Stimulated activated effector memory CD8-positive, alpha-beta T cell treated with anti-CD3 and anti-CD28 coated beads, Interleukin-12 subunit alpha, Interleukin-12 subunit beta, amount 100 ng/mL, for 72 hours (primary cell): Measurements from ENCODE around the gene ADD1.

ENCODE experiments used
- ATAC-seq: fragments of 150-1000 bp; cut with Tn5 transposase; 2 replicates; pipeline ENCODE4 v1.10.0; 2021
- DNase-seq, 2 donors: peaks; one replicate each; pipeline ENCODE4 v3.0.0; 2021 to 2022; ENCODE audit warnings: low spot score in 2 of 2
- H3K27ac Mint-ChIP-seq: one replicate; pipeline ENCODE4 v1.8.0; 2022; ENCODE audit warnings: mild to moderate bottlenecking, mixed read lengths
- H3K36me3 Mint-ChIP-seq: one replicate; pipeline ENCODE4 v1.8.0; 2022; ENCODE audit warnings: mild to moderate bottlenecking, mixed read lengths
- H3K4me1 Mint-ChIP-seq: one replicate; pipeline ENCODE4 v1.8.0; 2022; ENCODE audit warnings: mixed read lengths
- H3K4me3 Mint-ChIP-seq: one replicate; pipeline ENCODE4 v1.8.0; 2022; ENCODE audit warnings: mild to moderate bottlenecking, mixed read lengths
- H3K9me3 Mint-ChIP-seq: one replicate; pipeline ENCODE4 v1.8.0; 2022; ENCODE audit warnings: mixed read lengths

ADD1 gene

DNA sequence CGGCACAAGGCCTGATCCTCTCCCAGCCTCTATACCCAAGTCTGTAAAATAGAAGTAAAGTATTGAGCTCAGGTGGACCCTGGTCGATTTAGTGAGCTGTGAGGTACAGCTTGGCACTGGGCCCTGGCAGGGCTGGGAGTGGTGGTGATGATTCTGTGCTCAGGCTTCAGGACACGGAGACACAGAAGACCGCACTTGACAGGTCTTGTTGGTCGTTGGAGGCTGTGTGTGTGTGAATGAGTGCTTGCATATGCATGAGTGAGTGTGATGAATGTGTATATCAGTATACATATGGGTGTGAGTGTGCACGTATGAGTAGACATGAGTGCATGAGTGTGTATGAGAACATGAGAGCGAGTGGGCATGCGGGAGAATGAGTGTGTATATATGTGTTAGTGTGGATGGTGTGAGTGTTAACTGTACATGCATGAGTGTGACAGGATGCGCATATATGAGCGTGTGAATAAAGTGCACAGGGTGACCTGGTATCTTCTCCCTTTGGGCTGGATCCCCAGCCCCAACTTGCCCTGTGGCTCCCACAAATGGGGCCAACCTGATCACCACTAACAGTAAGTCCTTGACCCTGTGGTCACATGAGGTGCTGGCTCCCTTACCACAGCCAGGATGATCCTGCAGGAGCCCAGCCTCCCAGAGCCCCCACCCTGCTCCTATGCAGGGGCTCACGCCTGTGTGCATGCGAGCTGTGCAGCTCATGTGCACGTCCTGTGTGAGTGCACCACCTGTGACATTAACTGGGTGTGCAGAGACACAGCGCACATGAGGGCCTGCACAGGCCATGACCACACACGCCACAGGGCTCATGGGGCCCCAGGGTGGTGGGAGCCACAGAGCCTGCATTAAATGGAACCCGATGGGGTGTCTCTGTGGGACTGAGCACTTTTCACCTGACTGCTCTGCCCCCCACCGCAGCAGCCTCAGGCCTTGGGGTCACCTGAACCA is 29.9 kb upstream of the ADD1 start:
- no peaks in the 10 kb centered on the region for H3K9me3 Mint-ChIP-seq
- peaks cover 77% of the 10 kb centered on the region for H3K4me1 Mint-ChIP-seq
- H3K27ac Mint-ChIP-seq: peak overlapping the region; percentile 98
- DNase-seq (no peak), ATAC-seq (peak; percentile 55)
- H3K4me3 Mint-ChIP-seq: peak overlapping the region; percentile 98
- H3K36me3 Mint-ChIP-seq: peaks cover 35% of the 10 kb centered on the region

DNA sequence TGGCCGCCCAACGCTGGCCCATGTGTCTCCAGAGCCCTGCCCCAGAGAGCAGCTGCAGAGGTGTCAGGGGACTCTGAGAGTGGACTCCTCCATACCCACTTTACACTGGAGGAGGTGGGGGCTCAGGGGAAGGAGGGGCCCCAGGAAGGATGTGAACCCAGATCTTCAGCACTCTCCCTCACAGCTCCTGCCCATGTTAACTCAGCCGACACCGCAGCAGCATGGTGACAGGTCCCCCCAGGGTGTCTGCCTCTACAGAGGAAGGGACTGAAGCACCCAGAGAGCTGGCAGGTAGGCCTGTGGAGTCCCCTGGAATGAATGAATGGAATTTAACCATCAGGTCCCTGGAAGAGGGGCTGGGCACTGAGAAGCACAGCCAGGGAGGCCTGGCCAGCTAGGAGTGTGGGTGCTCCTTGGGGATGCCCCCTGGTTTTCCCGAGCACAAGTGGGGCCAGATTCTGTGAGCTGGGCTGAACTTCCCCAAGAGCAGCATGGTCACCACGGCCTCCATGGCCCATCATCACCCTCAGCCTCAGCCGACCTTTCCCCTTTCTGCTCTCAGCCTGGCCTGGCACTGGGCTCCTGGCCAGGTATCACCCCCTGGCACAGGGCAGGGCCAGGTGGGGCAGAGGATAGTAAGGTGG is 28.9 kb upstream of the ADD1 start:
- DNase-seq (no peak), ATAC-seq (no peak)
- H3K4me1 Mint-ChIP-seq: peaks cover 80% of the 10 kb centered on the region
- H3K4me3 Mint-ChIP-seq: peak overlapping the region; percentile 98
- peak overlapping the region; percentile 91 for H3K27ac Mint-ChIP-seq
- H3K9me3 Mint-ChIP-seq: no peaks in the 10 kb centered on the region
- peaks cover 41% of the 10 kb centered on the region for H3K36me3 Mint-ChIP-seq

DNA sequence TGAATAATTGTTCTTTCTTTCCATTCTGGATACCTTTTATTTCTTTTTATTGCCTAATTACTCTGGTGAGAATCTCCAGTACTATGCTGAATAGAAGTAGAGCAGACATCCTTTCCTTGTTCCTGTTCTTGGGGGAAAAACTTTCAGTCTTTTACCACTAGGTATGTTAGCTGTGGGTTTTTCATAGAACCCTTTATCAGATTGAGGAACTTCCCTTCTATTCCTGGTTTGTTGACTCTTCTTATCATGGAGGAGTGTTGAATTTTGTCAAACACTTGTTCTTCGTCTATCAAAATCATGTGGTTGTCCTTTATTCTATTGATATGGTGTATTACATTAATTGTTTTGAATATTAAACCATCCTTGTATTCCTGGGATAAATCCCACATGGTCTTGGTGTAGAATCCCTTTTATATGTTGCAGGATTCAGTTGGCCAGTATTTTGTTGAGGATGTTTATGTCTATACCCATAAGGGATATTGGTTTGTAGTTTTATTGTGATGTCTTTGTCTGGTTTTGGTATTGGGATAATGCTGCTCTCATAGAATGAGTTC is 27.2 kb upstream of the ADD1 start:
- Mint-ChIP-seq H3K9me3 (no peaks in the 10 kb centered on the region), H3K4me1 (peaks cover 72% of the 10 kb centered on the region), H3K4me3 (peak overlapping the region; percentile 80), H3K36me3 (peaks cover 53% of the 10 kb centered on the region), H3K27ac (peak overlapping the region; percentile 91)
- DNase-seq: no peak
- no peak for ATAC-seq

DNA sequence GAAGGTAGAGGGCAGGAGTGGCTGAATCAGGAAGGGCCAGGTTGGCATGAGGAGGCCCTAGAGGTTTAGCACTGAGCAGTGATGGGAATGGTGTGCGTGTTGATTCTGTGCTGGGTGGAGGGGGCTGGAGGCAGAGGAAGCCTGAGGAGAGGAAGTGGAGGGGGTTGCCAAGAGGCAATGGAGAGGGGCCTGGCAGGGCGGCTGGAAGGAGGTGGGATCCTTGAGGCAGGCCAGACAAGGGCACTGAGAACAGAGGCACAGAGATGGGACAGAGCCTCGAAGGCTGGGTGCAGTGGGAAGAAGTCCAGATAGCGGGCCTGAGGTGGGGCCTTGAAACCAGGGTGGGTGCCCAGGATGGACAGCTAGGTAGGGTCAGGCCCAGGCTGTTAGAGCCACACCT is 26.5 kb upstream of the ADD1 start:
- H3K36me3 Mint-ChIP-seq: peaks cover 55% of the 10 kb centered on the region

DNA sequence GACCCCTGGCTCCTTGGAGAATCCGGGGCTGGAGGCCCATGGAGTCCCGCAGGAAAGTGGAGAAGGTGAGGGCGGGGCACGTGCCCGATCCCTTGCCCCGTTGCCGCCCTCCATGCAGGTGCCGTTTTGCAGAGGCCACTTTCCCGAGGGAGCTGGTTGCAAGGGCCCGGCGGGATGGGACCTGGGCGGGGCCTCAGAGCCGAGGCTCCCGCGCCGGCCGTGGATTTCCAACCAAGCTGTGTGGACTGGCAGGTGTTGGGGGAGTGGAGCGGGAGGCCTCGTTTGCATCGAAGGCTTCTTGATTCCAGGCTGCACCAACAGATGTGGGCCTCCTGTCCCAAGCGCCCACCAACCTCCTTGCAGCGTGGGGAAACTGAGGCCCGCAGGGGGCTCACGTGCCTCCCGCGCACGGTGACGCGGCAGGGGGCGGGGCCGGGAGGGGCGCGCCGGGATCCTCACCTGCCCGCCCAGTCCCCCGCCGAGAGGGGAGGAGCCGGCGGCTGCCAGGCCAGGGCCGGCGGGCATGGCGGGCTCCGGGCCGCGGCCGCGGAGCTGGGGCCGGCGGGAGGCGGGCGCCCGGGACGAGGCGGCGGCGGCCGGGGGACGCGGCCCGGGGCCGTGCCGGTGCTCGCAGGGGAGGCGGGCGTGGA is 25.8 kb upstream of the ADD1 start:
- DNase-seq: no peak
- Mint-ChIP-seq H3K9me3 (no peaks in the 10 kb centered on the region), H3K4me1 (peaks cover 68% of the 10 kb centered on the region), H3K4me3 (peak overlapping the region; percentile 80), H3K27ac (peak overlapping the region; percentile 91), H3K36me3 (peaks cover 59% of the 10 kb centered on the region)
- ATAC-seq: peak; percentile 27

More for the DNA sequence above, 26.5 kb upstream of the ADD1 start:
- DNase-seq (no peak), ATAC-seq (no peak)
- Mint-ChIP-seq H3K27ac (peak overlapping the region; percentile 91), H3K4me1 (peaks cover 66% of the 10 kb centered on the region), H3K9me3 (no peaks in the 10 kb centered on the region), H3K4me3 (peak overlapping the region; percentile 80)

DNA sequence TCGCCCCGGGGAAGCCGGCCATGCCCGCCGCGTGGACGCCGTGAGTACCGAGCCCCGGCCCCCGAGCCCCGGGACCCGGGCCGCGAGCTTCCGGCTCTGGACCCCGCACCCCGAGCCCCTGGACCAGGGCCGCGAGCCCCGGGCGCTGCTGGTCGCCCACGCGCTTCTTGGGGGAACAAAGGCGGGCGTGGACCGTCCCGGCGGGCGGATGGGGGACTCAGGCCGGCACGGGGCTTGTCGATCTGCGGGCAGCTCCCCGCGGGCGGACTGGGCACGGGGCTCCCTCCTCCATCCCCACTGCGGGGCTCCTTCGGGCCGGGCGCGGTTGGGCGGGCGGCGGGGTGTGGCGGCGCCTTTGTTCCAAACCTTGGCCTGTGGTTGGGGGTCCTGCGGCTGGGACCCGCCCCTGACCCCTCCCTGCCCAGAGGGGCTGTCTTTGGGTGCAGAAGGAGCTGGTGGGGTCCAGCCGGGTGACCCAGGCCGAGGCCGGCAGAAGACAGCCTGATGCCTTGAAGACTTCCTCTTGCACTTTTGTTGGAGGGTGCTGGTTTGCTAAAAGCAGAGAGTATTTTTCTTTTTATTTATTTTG is 25.2 kb upstream of the ADD1 start:
- peaks cover 66% of the 10 kb centered on the region for H3K36me3 Mint-ChIP-seq
- peaks cover 66% of the 10 kb centered on the region for H3K4me1 Mint-ChIP-seq
- DNase-seq: no peak
- no peaks in the 10 kb centered on the region for H3K9me3 Mint-ChIP-seq
- ATAC-seq: peak; percentile 2
- no peak overlapping the region for H3K27ac Mint-ChIP-seq
- H3K4me3 Mint-ChIP-seq: peak overlapping the region; percentile 53

DNA sequence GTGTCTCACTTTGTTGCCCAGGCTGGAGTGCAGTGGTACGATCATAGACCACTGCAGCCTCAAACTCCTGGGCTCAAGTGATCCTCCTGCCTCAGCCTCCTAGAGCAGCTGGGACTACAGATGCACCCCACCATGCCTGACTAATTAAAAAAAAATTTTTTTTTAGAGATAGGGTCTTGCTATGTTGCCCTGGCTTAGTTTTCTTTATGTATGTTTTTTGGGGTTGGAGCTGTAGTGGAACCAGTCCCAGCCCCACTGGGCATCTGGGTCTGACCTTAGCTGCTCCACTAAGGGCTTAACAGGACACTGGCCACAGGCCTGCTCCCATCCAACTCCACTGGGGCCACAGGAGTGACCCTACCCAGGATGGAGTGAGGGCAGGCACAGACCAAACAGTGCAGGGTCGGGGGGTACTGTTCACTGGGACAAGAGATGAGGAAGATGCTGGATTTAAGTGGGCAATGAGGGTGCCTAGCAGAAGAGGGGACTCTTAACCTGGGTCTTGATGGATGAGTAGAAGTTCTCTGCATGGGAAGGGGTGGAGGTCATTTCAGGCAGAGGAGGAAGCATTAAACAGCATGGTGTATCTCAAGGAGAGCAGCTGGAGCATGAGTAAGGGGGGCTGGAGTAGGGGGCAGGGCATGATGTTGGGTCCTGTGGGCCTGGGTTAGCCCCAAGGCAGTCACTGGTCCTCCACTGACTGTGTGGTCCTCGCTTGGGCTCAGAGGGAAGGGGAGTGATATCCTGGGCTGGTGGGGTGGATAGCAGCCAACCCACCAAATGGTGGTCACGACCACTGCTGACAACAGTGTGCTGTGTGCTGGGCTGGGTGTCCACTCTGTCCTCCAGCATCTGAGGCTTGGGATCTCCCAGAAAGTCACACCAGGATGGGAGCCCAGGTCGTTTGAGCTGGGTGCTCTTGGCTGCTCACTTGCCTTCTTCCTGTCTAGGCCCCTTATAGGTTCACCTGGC is 24.1 kb upstream of the ADD1 start:
- Mint-ChIP-seq H3K4me3 (peak overlapping the region; percentile 53), H3K36me3 (peaks cover 70% of the 10 kb centered on the region), H3K4me1 (peaks cover 58% of the 10 kb centered on the region), H3K9me3 (no peaks in the 10 kb centered on the region), H3K27ac (peak overlapping the region; percentile 72)
- ATAC-seq (no peak), DNase-seq (no peak)

DNA sequence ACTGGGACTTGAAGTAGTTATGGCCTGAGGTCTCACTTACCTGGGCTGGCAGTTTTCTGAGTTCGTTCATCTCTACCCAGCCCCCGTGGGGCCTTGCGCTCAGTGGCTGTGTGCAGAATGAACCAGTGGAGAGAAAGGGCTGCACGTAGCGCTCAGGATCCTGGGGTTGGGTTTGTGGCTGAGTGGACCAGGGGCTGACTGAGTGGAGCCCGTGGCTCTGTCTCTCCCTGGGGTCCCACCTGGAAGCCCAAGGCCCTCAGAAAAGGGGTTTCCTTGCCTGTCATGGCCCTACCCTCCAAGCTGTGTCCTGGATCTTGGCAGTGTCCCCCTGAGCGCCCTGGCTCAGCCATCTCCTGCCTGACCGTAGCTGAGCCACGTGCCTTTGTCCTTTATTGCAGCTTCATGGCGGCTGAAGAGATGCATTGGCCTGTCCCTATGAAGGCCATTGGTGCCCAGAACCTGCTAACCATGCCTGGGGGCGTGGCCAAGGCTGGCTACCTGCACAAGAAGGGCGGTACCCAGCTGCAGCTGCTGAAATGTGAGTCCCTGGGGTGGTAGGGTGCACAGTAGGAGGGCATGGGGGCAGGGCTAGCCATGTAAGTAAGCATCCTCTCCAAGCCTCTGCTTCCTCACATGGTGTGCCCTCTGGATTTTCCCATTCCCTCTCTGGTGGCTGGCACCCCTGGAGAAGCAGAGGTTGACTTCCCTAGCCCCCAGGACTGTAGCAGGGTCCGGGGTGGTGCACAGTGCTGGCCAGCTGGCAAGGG is 23.2 kb upstream of the ADD1 start:
- no peak for DNase-seq
- H3K4me3 Mint-ChIP-seq: no peak overlapping the region

DNA sequence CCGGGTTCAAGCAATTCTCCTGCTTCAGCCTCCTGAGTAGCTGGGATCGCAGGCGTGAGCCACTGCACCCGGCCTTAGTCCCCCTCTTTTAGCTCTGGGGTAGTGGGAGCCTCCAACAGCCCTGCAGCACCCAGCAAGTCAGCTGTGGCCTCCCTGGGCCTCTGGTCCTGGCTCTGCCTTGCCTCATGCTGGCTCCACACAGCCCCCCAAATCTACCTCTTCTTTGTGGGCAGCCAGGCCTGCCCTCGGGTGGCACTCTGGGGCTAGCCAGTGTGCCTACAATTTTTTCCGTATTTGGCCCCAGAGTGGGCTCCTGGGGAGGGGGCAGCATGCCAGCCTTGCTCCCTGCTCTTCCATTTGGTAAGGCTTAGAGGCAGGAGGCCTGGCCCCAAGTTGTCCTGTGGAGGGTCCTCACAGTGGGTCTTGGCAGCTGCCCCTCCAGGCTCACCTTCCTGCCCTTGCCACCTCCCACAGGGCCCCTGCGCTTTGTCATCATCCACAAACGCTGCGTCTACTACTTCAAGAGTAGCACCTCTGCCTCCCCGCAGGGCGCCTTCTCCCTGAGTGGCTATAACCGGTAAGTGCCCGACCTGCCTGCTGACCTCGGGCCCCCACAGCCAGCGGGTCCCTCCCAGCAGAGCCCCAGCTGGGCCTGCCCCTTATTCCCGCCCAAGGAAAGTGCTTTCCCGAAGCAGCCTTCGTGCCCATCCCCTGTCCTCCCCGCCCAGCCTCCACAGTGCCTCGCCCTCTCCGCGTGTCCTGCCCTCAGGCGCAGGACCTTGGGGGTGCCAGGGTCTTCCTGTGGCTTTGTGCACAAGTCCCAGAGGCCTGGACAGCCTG is 21.0 kb upstream of the ADD1 start:
- Mint-ChIP-seq H3K4me3 (no peak overlapping the region), H3K36me3 (peaks cover 76% of the 10 kb centered on the region), H3K9me3 (no peaks in the 10 kb centered on the region), H3K27ac (peak overlapping the region; percentile 81), H3K4me1 (peaks cover 46% of the 10 kb centered on the region)
- ATAC-seq (no peak), DNase-seq (no peak)

More for the DNA sequence above, 23.2 kb upstream of the ADD1 start:
- Mint-ChIP-seq H3K9me3 (no peaks in the 10 kb centered on the region), H3K27ac (peak overlapping the region; percentile 72), H3K36me3 (peaks cover 76% of the 10 kb centered on the region), H3K4me1 (peaks cover 53% of the 10 kb centered on the region)
- ATAC-seq: no peak

DNA sequence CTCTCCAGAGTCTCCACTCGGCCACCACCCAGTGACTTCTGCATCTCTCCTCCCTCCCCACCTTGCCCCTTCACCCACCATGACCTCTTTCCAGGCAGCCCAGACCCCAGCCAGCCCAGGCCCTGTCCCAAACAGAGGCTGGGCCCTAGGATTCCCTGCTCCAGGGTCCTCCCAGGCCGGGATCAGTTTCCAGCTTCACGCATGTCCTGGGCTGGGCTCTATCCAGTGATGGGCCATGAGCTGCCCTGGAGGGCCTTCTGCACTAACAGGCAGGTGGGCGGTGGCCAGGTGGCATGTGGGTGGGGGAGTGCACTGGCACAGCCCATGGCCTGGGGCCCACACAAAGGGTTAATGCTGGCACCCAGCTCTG is 20.4 kb upstream of the ADD1 start:
- H3K9me3 Mint-ChIP-seq: no peaks in the 10 kb centered on the region
- peaks cover 47% of the 10 kb centered on the region for H3K4me1 Mint-ChIP-seq

DNA sequence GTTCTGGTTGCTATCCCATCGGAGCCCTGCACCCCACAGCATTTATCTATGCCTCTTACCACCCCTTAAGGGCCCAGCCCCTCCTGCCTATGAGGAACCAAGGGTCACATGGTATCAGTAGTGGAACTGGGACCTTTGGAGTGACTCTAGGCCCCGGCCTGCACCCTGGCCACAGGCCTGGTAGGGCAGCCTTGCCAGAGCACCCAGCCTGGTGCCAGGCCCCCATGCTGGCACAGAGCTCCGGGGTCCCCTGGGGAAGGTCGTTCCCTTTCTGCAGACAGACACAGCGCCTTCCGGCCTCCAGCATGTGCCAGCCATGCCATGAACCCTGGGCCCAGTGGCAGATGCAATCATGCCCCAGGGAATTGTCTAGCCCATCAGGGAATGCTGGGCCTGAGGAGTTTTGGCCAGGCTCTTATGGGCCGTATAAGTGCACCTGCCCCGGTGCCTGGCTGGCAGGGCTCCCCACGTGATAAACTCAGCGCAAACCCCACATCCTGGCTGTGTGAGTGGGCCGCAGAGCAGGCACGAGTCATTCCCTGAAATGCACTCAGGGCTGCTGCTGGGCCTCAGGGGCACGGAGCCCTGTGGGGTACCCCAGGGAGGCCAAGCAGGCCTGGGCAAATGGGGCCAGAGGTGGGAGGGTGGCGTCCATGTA is 19.8 kb upstream of the ADD1 start:
- Mint-ChIP-seq H3K27ac (peak overlapping the region; percentile 81), H3K36me3 (peaks cover 82% of the 10 kb centered on the region), H3K9me3 (no peaks in the 10 kb centered on the region), H3K4me1 (peaks cover 52% of the 10 kb centered on the region), H3K4me3 (no peak overlapping the region)
- ATAC-seq: peak; percentile 55
- no peak for DNase-seq

More for the DNA sequence above, 20.4 kb upstream of the ADD1 start:
- ATAC-seq (no peak), DNase-seq (no peak)
- H3K36me3 Mint-ChIP-seq: peaks cover 79% of the 10 kb centered on the region
- H3K27ac Mint-ChIP-seq: peak overlapping the region; percentile 81
- H3K4me3 Mint-ChIP-seq: no peak overlapping the region

DNA sequence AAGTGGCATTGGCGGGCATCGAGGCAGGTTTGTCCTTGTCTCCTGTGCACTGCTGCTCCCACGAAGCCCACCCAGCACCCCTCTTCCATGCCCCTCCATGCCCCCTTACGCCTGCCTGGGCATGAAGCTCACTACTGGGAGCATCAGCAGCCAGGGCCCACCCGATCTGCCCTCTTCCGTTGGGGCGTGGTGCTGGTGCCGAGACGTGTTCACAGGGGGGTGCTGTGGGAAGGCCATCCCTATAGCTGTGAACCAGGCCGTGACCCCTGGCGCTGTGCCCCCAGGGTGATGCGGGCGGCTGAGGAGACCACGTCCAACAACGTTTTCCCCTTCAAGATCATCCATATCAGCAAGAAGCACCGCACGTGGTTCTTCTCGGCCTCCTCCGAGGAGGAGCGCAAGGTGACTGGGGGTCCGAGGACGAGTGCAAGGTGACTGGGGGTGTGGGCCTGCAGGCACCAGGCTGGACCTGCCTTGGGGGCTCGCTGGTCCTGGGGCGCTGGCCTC is 19.3 kb upstream of the ADD1 start:
- peaks cover 84% of the 10 kb centered on the region for H3K36me3 Mint-ChIP-seq
- H3K4me1 Mint-ChIP-seq: peaks cover 53% of the 10 kb centered on the region
- ATAC-seq (no peak), DNase-seq (no peak)
- H3K4me3 Mint-ChIP-seq: no peak overlapping the region
- H3K9me3 Mint-ChIP-seq: no peaks in the 10 kb centered on the region
- no peak overlapping the region for H3K27ac Mint-ChIP-seq
